HG02870 (cell line): ENCODE data around the gene TAGLN2.
"Not testable (repeated sequence)": the region's sequence is repeated elsewhere in the genome, so short reads cannot be mapped to it uniquely, and the experiment has no call there.

Experiments
- ATAC-seq: cut with Tn5 transposase; IDR thresholded peaks from one replicate; pipeline ENCODE4 v1.9.1; 2021; ENCODE audit warnings: mild to moderate bottlenecking, moderate library complexity; ENCODE audit not compliant: unreplicated experiment

Gene TAGLN2

DNA sequence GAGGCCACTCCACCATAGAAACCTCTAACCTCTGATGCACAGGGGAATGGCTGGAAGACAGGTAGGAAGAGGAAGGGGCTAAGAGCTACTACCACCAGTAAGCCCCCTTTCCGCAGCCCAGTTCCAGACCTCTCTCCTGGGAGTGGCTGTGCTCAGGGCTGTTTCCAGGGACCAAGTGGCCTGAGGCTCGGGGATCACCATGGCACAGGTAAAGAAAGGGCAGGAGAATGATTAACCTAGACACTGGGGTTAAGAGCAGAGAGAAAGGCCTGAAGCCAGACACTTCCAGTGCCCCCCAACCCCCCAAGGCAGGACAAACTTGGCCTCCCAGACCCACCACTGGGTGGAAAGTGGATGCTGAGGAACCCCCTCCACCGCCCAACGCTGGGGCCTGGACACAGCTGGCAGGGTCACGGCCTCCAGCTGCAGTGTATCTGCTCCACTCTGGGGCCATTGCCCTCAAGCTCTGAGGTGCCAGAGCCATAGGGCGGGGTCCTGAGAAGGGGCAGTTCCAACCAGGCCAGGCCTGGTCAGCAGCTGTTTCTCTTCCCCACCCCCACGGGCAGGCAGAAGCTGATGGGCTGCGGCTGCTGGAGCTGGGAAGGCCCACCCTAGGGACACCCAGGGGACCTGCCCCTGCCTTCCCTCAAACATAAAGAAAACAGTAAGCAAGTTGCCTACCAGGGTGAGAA is 2.6 kb downstream of the TAGLN2 start:
- ATAC-seq = no peak

DNA sequence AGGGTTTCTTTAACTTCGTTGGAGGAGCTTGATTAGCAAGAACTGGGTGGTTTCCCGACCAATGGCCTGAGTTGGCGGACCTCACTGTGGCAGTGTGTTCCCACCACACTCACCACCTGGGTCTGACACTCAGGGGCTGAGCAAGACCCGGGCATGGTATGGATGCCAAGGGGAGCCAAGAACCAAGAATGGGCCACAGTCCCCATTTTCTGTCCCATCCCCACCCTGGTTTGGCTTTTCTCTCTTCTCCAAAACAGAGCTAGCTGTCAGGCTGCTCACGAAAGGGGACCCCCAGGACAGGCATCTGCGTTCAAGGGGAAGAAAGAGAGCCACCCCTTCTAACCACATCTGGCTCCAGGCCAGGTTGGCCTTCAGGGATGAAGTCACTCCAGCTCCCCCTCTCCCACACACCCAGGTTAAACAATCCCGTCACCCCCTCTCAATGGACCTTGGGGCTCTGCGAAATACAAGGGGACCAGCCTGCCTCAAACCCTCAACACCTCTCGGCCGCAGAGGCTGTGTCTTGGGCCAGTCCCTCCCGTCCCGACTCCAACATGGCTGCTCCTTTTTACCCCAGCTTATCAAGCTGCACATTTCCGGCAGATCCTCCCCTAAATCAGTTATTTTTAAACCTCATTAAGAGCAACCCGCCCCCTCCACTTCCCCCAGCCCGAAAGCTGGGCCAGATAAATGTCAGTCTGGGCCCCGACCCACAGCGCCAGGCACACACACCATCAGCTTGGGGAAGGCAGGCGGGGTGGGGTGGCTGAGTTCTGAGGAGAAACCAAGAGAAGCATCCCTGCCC is 3.4 kb downstream of the TAGLN2 start:
- ATAC-seq = no peak

GRCh38 chr1:159921251-159921650 is 4.1 kb downstream of the TAGLN2 start:
- ATAC-seq = peak; percentile 29

GRCh38 chr1:159920651-159921050 is 4.7 kb downstream of the TAGLN2 start:
- no peak for ATAC-seq

- no peak for ATAC-seq
These were observed 5.1 kb downstream of the TAGLN2 start for GRCh38 chr1:159920202-159920601.

DNA sequence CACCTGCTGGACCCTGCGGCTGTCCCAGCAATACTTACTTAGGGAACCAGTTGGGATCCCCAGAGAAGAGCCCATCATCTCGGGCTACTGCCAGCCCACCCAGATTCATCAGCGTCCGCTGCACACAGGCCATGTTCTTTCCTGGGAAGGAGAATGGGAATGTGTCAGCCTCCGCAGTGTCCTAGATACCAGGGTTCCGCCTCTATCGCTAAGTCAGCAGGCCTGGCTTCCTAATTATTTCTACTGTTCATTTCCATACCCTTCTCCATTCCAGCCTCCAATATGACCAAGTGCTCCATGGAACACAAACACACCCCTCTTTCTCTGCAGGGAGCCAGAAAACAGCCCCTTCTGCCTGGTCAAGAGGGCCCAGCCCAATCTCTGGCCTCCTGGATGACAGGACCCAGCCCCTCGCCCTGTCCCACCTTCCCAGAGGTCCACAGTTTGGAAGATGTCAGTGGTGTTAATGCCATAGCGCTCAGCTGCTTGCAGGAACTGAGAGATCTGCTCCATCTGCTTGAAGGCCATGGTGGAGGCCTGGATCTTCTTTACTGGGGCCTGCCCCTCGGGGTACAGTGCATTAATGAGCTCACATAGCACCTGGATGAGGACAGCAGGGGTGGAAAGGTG is 6.0 kb downstream of the TAGLN2 start:
- no peak for ATAC-seq

DNA sequence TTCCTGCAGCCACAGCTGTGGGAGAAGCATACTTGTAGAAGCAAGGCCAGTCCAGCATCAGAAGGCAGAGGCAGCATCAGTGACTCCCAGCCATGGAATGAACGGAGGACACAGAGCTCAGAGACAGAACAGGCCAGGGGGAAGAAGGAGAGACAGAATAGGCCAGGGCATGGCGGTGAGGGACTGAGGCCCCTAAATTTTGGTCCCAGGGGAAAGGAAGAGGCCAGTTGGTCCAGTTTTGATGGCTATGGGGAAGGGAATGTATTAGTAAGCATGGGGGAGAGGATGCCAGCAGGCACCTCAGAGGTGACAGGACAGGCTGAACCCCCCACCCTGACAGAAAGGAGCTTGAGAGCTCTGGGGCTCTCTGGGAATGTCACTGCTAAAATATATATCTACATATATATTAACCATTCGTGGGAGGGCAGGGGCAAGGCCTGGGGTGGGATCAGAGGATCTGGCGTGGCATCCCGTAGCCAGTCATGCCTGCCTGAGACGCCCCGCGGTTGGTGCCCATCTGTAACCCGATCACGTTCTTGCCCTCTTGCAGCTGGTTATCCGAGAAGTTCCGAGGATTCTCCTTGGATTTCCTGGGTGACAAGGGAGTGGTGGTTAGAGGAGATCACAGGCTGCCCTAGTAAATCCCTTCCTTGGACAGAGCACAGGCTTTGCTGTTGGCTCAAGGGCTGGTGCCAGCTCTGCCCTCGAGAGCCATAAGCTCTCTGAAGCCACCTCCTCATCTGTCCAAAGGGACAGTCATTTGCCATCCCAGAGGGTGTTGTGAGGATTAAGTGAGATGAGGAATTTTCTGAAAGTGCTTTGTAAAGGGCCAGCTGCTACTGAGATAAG is 6.7 kb downstream of the TAGLN2 start:
- ATAC-seq = no peak

- no peak for ATAC-seq
These were observed 7.6 kb downstream of the TAGLN2 start for GRCh38 chr1:159917533-159918351.

DNA sequence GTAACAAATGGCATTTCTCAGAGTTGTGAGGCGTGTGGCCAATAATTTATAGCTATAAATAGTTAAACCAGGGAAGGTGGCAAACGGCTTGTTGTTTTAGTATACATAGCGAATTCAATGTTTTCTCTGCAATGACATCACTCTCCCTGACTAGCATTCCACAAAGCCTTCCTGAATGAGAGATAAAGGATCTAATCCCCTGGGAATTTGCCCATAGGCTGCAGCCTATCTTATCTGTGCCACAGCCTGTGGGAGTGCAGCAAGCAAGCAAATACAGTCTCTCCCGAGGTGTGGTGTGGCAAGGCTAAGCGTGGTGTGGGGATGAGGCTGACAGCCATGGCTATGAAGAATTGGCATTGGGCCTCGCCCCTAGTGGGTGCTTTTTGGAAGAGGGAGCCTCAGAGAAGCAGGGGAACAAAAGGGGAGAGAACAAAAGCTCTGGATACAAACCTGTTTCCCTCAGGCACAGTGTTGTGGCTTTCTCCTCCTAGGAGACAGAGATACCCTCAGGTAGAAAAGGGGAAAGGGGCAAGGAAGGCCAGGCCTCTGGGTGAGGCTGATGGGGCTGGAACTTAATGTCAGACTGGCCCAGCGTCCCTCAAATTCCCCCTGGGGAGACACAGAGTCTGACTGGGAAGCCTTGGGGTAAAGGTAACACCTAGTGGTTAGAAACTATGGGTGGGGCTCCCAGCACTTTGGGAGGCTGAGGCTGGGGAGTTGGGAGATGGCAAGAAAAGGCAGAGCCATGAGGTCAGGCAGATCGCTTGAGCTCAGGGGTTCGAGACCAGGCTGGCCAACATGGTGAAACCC is 8.9 kb downstream of the TAGLN2 start:
- ATAC-seq = no peak

- no peak for ATAC-seq
These were observed 9.6 kb downstream of the TAGLN2 start for GRCh38 chr1:159915571-159916241.

DNA sequence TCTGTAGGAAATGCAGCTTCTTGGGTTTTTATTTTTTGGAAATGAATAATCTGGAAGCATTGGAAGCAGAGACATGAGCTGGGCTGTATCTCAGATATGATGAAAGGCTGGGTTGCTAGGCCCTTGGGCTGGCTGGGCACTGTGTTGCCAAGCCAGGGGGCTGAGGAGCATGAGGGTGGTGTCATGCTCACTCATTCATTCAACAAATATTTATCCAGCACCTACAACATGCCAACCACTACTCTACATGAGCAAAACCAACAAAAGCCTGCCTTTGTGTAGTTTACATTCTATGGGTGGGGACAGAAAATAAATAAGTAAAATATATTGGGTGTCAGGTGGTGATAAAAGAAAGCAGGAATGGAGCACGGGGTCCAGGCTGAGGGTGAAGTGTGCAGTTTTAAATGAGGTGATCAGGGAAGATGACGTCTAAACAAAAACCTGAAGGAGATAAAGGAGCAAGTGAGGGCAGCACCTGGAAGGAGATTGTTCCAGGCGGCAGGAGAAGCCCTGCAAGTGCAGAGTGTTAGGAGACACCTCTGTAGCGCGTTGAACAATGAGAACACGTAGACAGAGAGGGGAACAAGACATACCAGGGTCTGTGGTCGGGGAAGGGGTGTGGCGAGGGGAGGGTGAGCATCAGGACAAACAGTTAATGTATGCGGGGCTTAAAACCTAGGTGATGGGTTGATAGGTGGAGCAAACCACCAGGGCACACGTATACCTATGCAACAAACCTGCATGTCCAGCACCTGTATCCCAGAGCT is 10.9 kb downstream of the TAGLN2 start:
- no peak for ATAC-seq

- ATAC-seq = no peak
These were observed 11.7 kb downstream of the TAGLN2 start for GRCh38 chr1:159913451-159914192.

DNA sequence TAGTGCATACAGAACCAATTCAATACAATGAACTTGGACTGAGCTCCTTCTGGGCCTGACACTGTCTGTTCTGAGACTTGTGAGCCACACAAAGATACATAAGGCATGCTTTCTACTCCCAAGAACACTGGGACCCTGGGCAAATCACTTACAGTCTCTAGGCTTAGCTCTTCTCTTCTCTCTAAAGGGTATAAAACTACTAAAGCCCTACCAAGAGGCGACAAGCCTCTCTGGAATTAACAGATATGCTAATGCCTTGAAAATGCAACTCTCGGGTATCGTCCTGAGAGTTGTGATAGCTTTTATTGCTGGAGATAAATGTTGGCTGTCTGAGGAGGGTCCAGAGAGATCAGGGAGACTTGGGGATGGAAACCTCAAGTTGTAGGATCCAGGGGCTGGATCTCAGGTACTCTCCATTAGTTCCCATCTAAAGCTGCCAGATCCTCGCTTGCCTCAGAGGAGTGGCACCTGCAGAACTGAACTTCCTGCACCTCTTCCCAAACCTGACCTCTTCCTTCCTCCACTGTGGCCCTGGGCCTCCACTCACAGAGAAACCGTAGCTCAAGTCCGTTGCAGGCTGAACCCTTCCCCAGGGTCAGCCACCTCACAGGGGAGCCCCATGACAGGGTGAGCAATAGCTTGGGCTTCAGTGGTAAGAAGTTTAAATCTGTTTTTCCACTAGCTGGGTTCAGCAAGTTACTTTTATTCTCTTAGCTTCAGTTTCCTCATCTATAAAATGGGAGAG is 13.8 kb downstream of the TAGLN2 start:
- no peak for ATAC-seq

GRCh38 chr1:159908031-159908940 is 17.0 kb downstream of the TAGLN2 start:
- ATAC-seq = no peak

DNA sequence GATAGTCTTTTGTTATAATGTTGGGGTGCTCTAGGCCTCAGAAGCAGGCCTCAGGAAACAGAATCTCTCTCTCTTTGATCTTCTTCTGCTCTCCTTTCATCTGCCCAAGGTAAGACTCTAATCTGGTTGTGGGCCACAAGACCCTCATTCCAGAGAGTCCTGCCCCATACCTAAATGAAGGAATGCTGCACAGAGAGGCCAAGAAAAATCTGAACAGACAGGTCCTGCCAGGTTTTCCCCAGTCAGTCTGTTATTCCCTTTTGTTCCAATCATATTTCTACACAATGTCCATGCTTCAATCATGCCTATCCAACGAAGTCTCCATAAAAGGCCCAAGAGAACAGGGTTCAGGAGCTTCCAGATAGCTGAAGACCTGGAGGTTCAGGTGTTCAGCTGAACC is 18.3 kb downstream of the TAGLN2 start:
- no peak for ATAC-seq

- ATAC-seq = not testable (repeated sequence)
These were observed 21.3 kb downstream of the TAGLN2 start for GRCh38 chr1:159904036-159904435.
